Stimulated activated CD8-positive, alpha-beta memory T cell treated with anti-CD3 and anti-CD28 coated beads, Interleukin-12 subunit alpha, Interleukin-12 subunit beta, amount 100 ng/mL, for 24 hours (primary cell): ENCODE data around the gene CNR2.
A peak's percentile ranks its signal among the peaks of the same experiment; 100 is the strongest.
"Not testable (repeated sequence)": the region's sequence is repeated elsewhere in the genome, so short reads cannot be mapped to it uniquely, and the experiment has no call there.

Experiments used
- DNase-seq: peaks from one replicate; pipeline ENCODE4 v3.0.0-alpha.2; 2020; ENCODE audit errors: extremely low read depth

CNR2 gene

DNA sequence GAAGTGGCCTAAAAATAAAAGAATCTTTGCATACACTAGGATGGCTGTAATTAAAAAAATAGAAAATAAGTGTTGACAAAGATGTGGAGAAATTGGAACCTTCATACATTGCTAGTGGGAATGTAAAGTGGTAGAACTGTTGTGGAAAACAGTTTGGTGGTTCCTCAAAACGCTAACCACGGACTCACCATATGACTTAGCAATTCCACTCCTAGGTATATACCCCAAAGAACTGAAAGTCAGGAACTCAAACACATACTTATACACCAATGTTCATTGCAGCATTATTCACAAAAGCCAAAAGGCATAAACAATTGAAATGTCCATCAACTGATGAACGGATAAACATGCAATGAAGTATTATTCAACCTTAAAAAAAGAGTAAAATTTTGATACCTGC, 77.1 kb downstream of the CNR2 start:
- DNase-seq: no peak

DNA sequence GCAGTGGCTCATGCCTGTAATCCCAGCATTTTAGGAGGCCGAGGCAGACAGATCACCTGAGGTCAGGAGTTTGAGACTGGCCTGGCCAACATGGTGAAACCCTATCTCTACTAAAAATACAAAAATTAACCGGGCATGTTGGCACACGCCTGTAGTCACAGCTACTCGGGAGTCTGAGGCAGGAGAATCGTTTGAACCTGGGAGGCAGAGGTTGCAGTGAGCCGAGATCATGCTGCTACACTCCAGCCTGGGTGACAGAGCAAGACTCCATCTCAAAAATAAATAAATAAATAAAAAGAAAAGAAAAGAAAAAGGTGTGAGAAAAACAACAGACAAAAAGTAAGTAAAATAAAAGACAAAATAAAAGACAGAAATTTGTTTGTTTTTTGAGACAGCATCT, 79.0 kb downstream of the CNR2 start:
- not testable (repeated sequence) for DNase-seq

DNA sequence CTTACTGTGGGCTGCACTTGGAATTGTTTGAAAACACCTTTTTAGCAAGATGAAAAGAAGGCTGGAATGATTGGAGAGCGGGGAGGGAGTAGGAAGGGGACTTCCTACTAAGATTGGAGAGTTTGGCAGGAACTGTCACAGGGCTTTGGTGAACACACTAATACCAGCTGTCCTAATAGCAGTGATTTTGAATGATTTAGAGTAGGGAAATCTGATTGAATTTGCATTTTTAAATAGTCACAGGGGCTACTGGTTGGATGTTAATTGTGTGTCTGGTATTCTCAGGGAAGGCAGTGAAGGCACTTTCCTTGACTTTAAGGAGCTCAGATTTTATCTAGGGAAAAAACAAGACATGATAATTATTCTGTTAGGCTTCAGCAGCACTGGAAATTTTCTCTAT, 85.4 kb downstream of the CNR2 start:
- no peak for DNase-seq

DNA sequence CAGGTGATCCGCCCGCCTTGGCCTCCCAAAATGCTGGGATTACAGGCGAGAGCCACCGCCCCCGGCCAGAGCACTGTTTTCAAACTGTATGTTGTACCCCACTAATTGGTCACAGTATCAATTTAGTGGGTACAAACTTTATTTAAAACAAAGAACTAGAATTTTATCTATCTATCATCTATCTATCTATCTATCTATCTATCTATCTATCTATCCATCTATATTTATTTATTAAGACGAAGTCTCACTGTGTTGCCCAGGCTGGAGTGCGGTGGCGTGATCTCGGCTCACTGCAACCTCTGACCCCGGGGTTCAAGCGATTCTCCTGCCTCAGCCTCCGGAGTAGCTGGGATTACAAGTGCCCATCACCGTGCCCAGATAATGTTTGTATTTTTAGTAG, 86.6 kb downstream of the CNR2 start:
- DNase-seq: not testable (repeated sequence)

DNA sequence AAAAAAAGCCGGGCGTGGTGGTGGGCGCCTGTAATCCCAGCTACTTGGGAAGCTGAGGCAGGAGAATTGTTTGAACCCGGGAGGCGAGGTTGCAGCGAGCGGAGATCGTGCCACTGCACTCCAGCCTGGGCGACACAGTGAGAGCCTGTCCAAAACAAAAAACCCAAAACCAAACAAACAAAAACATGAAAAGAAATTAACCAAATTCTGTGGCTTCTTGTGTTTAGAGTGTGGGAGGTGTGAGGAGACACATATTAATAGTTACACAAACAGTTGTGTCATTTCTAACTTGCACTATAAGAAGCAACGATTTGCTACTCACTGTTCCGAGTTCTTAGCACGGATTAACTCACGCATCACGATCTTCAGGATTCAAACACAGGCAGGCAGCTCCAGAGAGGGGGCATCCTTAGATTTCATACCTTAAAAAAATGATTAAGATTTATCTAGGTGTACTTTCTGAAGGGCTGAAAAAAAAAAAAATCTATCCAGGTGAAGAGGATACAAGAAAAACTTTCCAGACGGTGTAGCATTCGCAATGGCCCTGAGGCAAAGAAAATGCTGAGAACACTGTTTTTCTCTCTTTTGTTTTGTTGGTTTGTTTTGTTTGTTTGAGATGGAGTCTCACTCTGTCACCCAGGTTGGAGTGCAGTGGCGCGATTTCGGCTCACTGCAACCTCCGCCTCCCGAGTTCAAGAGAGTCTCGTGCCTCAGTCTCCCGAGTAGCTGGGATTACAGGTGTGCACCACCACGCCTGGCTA, 87.2 kb downstream of the CNR2 start:
- no peak for DNase-seq

DNA sequence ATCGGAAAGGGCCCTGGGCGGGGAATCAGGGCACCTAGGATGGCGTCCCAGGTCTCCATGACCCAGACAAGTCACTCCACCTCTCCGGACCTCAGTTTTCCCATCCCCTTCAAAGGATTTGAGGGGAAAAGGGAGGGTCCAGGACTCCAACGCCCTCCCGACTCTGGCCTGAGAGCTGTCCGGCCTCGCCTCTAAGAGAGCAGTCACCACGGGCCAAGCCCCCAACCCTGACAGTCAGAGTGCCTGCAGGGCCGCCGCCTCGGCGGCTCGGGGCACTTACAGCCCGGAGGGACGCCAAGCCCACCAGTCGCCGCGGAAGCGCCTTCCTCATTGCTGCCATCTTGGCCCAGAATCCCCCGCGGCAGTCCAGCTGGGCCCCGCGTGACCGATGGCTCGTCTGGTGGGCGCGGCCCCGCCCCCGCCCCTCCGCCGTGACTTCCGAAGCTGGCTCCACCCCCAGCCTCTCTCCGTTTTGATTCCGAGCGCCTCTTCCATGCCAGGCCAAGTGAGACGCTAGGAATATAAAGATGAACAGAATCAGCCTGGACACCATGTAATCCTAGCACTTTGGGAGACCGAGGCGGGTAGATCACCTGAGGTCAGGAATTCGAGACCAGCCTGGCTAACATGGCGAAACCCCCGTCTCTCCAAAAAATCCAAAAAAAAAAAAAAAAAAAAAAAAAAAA, 87.9 kb downstream of the CNR2 start, which contains the start of gene HMGCL:
Gene HMGCL, minus strand, starts transcription at position 354 of the 686 bp plus-strand sequence. Its CDS starts 14 bp downstream, at position 340.
- peak; percentile 78 for DNase-seq

DNA sequence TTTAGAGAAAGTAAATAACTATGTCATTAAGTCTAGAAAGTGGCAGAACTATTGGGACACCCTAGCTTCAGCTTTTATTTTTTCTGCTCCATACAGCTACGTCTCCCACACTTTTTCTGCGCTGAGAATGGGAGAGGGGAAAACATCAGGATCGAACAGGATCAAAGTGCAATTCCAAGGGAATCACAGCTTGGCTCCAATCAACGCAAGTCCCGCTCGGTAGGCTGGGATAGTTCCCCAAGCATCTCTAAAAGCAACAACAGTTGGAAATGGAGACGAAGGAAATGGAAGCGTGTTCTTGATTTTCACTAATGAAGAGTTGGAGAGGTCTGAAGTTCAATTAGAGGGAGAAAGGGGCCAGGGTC, 88.5 kb downstream of the CNR2 start:
- no peak for DNase-seq

DNA sequence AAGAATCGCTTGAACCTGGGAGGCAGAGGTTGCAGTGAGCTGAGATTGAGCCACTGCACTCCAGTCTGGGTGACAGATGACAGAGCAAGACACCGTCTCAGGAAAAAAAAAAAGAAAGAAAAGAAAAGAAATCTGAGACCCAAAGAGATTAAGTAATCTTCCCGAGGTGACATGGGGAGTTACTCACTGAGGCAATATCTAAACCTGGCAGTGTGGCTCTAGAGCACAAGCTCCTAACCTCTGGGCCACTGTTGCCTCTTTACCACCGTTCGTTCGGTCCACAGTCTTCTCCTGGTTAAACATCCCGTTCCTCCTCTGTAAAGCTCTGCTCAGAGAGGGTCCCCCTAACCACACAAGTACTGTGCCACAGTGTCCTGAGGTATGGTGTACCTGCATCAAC, 89.4 kb downstream of the CNR2 start:
- DNase-seq: no peak
